Right lobe of liver (tissue), 4 donors: ENCODE data around the gene INPP5A.

Experiments
- POLR2A ChIP-seq: fragments of 450-650 bp; IDR thresholded peaks from one replicate; pipeline ENCODE4 v1.6.1; 2017; ENCODE audit warnings: antibody characterized with exemption, mild to moderate bottlenecking
- TF ChIP-seq, protein P1 (sequence below), 4 donors: fragments of 200-600 bp in 3 of 4; fragments of 450-650 bp in 1 of 4; IDR thresholded peaks; one replicate each; pipeline versions ENCODE4 v1.5.1 to v1.8.0; 2016 to 2022; ENCODE audit warnings: antibody characterized with exemption in 4 of 4, mild to moderate bottlenecking in 2 of 4
- donor health status: DM: no; HTN: no; CAD: no.
- donor health status: DM: no; HTN: no; CAD: no.
- donor health status: DM: no; HTN: yes; CAD: no.

DNA sequence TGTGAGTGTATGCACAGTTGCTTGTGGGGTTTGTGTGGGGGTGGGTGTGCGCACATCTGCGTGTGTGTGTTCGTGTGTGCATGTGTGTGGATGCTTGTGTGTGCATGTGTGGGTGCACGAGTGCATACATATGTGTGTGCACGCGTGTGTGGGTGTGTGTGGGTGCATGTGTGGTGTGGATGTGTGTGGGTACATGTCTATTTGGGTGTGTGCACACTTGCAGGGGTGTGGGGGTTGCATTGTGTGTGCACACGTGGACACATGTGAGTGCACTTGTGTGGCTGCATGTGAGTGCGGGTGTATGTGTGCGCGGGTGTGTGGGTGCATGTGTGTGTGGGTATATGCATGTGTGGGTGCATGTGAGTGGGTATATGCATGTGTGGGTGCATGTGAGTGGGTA lies 174.7 kb downstream of the INPP5A start:
- TF ChIP-seq, protein P1, sequence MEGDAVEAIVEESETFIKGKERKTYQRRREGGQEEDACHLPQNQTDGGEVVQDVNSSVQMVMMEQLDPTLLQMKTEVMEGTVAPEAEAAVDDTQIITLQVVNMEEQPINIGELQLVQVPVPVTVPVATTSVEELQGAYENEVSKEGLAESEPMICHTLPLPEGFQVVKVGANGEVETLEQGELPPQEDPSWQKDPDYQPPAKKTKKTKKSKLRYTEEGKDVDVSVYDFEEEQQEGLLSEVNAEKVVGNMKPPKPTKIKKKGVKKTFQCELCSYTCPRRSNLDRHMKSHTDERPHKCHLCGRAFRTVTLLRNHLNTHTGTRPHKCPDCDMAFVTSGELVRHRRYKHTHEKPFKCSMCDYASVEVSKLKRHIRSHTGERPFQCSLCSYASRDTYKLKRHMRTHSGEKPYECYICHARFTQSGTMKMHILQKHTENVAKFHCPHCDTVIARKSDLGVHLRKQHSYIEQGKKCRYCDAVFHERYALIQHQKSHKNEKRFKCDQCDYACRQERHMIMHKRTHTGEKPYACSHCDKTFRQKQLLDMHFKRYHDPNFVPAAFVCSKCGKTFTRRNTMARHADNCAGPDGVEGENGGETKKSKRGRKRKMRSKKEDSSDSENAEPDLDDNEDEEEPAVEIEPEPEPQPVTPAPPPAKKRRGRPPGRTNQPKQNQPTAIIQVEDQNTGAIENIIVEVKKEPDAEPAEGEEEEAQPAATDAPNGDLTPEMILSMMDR (IDR thresholded peaks at IDR 0.05), result no peak
- TF ChIP-seq POLR2A, result no peak
